Measurements from ENCODE around the gene DZIP1L. TPM values are rescaled to one million over a fixed set of nuclear protein-coding genes. Genes with fewer than 3 reads are reported as not detected.

DZIP1L gene
- total RNA-seq, 1 donor from 2014 or later = 0.16 TPM

Other genes starting within 250 kb of the DZIP1L start
- gene CLDN18, start 105.4 kb downstream of the DZIP1L start, total RNA-seq = not detected in 2 replicates
- gene A4GNT, start 16.8 kb upstream of the DZIP1L start, total RNA-seq = not detected in 2 replicates
- 25.7 and 31.0 TPM in 2 replicates for gene DBR1, start 59.3 kb upstream of the DZIP1L start, total RNA-seq
- gene ARMC8, start 71.7 kb upstream of the DZIP1L start, total RNA-seq = 42.9 and 54.3 TPM in 2 replicates
- not detected in 2 replicates for gene NME9, start 214.2 kb upstream of the DZIP1L start, total RNA-seq
- gene MRAS, start 233.0 kb upstream of the DZIP1L start, total RNA-seq = 0.05 and 0.42 TPM in 2 replicates